IMR-90 (cell line): Measurements from ENCODE around the gene TRAF3IP1. TPM values are rescaled to one million over a fixed set of nuclear protein-coding genes. Genes with fewer than 3 reads are reported as not detected.

Experiments
- ATAC-seq: fragments of 200-7000 bp; cut with Tn5 transposase; 2 replicates; pipeline ENCODE4 v1.9.1; 2020; ENCODE audit warnings: low read depth, mild to moderate bottlenecking, moderate library complexity
- BruUV-seq: library from RNA; stranded (reverse); fragments of 400-500 nt; replicated peaks from 2 replicates; lab custom pipeline; 2021; lab: Mats Ljungman, UMichigan
- CTCF ChIA-PET: fragments of 300-600 bp; formaldehyde crosslinking; extraction: SDS; loops from one replicate; lab custom pipeline; 2021; ENCODE audit warnings: antibody characterized with exemption; lab: Yijun Ruan, JAX
- POLR2A ChIA-PET: fragments of 300-600 bp; sonication (Branson Sonifier 250); formaldehyde crosslinking; loops from one replicate; lab custom pipeline; 2022; ENCODE audit warnings: antibody characterized with exemption; ENCODE audit not compliant: unreplicated experiment; lab: Charles Lee
- DNase-seq: peaks from one replicate; pipeline ENCODE4 v3.0.0; 2013
- H2AFZ ChIP-seq: replicated peaks from 2 replicates; pipeline ENCODE3; 2013; ENCODE audit warnings: low read length, mild to moderate bottlenecking; ENCODE audit not compliant: poor library complexity
- H2AK5ac ChIP-seq: 2 replicates; pipeline ENCODE4 v1.6.1; 2013; ENCODE audit warnings: low read depth, low read length, inconsistent platforms
- H2AK9ac ChIP-seq: replicated peaks from 2 replicates; pipeline ENCODE3; 2013; ENCODE audit warnings: mild to moderate bottlenecking, low read depth, low read length, moderate library complexity; ENCODE audit not compliant: poor library complexity
- H2BK120ac ChIP-seq: 2 replicates; pipeline ENCODE4 v1.6.1; 2013; ENCODE audit warnings: low read depth, low read length, inconsistent platforms
- H2BK15ac ChIP-seq: 3 replicates; pipeline ENCODE4 v1.6.1; 2013; ENCODE audit warnings: low read depth, low read length, inconsistent platforms
- H2BK20ac ChIP-seq: 2 replicates; pipeline ENCODE4 v1.6.1; 2013; ENCODE audit warnings: low read depth, mild to moderate bottlenecking, inconsistent platforms, low read length, moderate library complexity
- H2BK5ac ChIP-seq: 2 replicates; pipeline ENCODE4 v1.6.1; 2013; ENCODE audit warnings: mild to moderate bottlenecking, low read depth, low read length, inconsistent platforms; ENCODE audit not compliant: poor library complexity, severe bottlenecking
- H3K14ac ChIP-seq: replicated peaks from 2 replicates; pipeline ENCODE4 v1.6.1; 2013; ENCODE audit warnings: low read depth, low read length, inconsistent platforms
- H3K18ac ChIP-seq: 2 replicates; pipeline ENCODE4 v1.6.1; 2013; ENCODE audit warnings: low read depth, low read length, control low read depth
- H3K23ac ChIP-seq: 2 replicates; pipeline ENCODE4 v1.6.1; 2013; ENCODE audit warnings: low read depth, low read length, inconsistent platforms
- H3K27ac ChIP-seq: 2 replicates; pipeline ENCODE4 v1.5.1; 2013; ENCODE audit warnings: mild to moderate bottlenecking, control low read depth, low read length; ENCODE audit not compliant: insufficient read depth
- H3K27me3 ChIP-seq: 2 replicates; pipeline ENCODE4 v1.6.1; 2013; ENCODE audit warnings: low read length; ENCODE audit not compliant: control insufficient read depth, insufficient read depth
- H3K36me3 ChIP-seq: 2 replicates; pipeline ENCODE4 v1.6.1; 2013; ENCODE audit warnings: low read length, mixed read lengths; ENCODE audit not compliant: control insufficient read depth, insufficient read depth
- H3K4ac ChIP-seq: 2 replicates; pipeline ENCODE4 v1.6.1; 2013; ENCODE audit warnings: low read depth, low read length, inconsistent platforms
- H3K4me1 ChIP-seq: 2 replicates; pipeline ENCODE4 v1.6.1; 2013; ENCODE audit warnings: low read length, mixed read lengths; ENCODE audit not compliant: control insufficient read depth, insufficient read depth
- H3K4me2 ChIP-seq: 2 replicates; pipeline ENCODE4 v1.6.1; 2013; ENCODE audit warnings: low read depth, mild to moderate bottlenecking, control low read depth, low read length, moderate library complexity
- H3K4me3 ChIP-seq: 2 replicates; pipeline ENCODE4 v1.5.1; 2013; ENCODE audit warnings: low read depth, mild to moderate bottlenecking, control low read depth, low read length, moderate library complexity; ENCODE audit not compliant: insufficient read depth
- H3K56ac ChIP-seq: 2 replicates; pipeline ENCODE4 v1.6.1; 2013; ENCODE audit warnings: low read length, inconsistent platforms; ENCODE audit not compliant: insufficient read depth; ENCODE audit errors: extremely low read depth
- H3K79me1 ChIP-seq, 2 experiments: 2 replicates each; pipeline ENCODE4 v1.6.1; 2013; ENCODE audit warnings: low read length in 2 of 2, inconsistent platforms in 1 of 2, low read depth in 1 of 2
- H3K9ac ChIP-seq: 2 replicates; pipeline ENCODE4 v1.6.1; 2013; ENCODE audit warnings: low read depth, low read length, control low read depth
- H3K9me1 ChIP-seq: 2 replicates; pipeline ENCODE4 v1.6.1; 2013; ENCODE audit warnings: low read length, inconsistent platforms; ENCODE audit not compliant: insufficient read depth
- H3K9me3 ChIP-seq: 2 replicates; pipeline ENCODE4 v1.6.1; 2013; ENCODE audit warnings: low read length; ENCODE audit not compliant: control insufficient read depth, insufficient read depth
- H4K20me1 ChIP-seq: 2 replicates; pipeline ENCODE4 v1.6.1; 2013; ENCODE audit warnings: low read length, inconsistent platforms; ENCODE audit not compliant: insufficient read depth
- H4K5ac ChIP-seq: 2 replicates; pipeline ENCODE4 v1.6.1; 2013; ENCODE audit warnings: mild to moderate bottlenecking, low read depth, low read length, control low read depth
- H4K8ac ChIP-seq, 2 experiments: 2 replicates each; pipeline ENCODE4 v1.6.1; 2013; ENCODE audit warnings: low read depth in 2 of 2, low read length in 2 of 2, control low read depth in 1 of 2, inconsistent platforms in 1 of 2
- H4K91ac ChIP-seq: 2 replicates; pipeline ENCODE4 v1.6.1; 2013; ENCODE audit warnings: low read depth, low read length, inconsistent platforms; ENCODE audit not compliant: insufficient read depth
- FOS ChIP-seq: fragments of 150-350 bp; IDR thresholded peaks from 2 replicates; pipeline ENCODE4 v1.6.1; 2016; ENCODE audit warnings: low read depth, low read length
- MAFK ChIP-seq: IDR thresholded peaks from 2 replicates; pipeline ENCODE4 v1.6.1; 2012; ENCODE audit warnings: low read depth, low read length, improper control_type of control experiment
- MAZ ChIP-seq: IDR thresholded peaks from 2 replicates; pipeline ENCODE4 v1.6.1; 2012; ENCODE audit warnings: low read depth, mild to moderate bottlenecking, low read length, improper control_type of control experiment, moderate library complexity, borderline replicate concordance
- MXI1 ChIP-seq: IDR thresholded peaks from 2 replicates; pipeline ENCODE4 v1.6.1; 2012; ENCODE audit warnings: low read depth, mild to moderate bottlenecking, low read length, moderate library complexity, borderline replicate concordance
- POLR2A ChIP-seq: IDR thresholded peaks from 2 replicates; pipeline ENCODE4 v1.6.1; 2012; ENCODE audit warnings: mild to moderate bottlenecking, low read depth, low read length
- WGBS, 2 experiments: methylation state at CpG; one replicate each; pipeline versions ENCODE4 v1.1.5 to v1.1.7; 2013; ENCODE audit warnings: missing lambda C conversion rate in 2 of 2; ENCODE audit not compliant: insufficient read length in 1 of 2; ENCODE audit errors: extremely low coverage in 2 of 2; 5-methylcytosine and 5-hydroxymethylcytosine counted together
- dilution Hi-C: fragments of 300-500 bp; cut with HindIII; formaldehyde crosslinking; loops from one replicate; pipeline ENCODE4 v1.14.3; 2018; ENCODE audit warnings: low sequenced_read_pairs; ENCODE audit not compliant: unreplicated experiment
- in situ Hi-C: fragments of 300-500 bp; cut with MboI; formaldehyde crosslinking; loops from 3 replicates; pipeline ENCODE4 v1.14.3; 2019; ENCODE audit warnings: low sequenced_read_pairs, inconsistent platforms, mixed read lengths
- intact Hi-C: fragments of 100-400 bp; cut with micrococcal nuclease; formaldehyde crosslinking; loops from 2 replicates; pipeline ENCODE4 v1.10.0; 2022
- polyA plus RNA-seq, 3 experiments: library from polyadenylated mRNA; depleted of rRNA; stranded (reverse); fragments of >200 nt; gene quantifications; 2 replicates each; pipeline ENCODE4 v1.2.3, GENCODE V29; 2012; ENCODE audit warnings: low replicate concordance in 1 of 3
- total RNA-seq: library from RNA; depleted of rRNA; stranded (reverse); fragments of >200 nt; gene quantifications from 2 replicates; pipeline ENCODE4 v1.2.3, GENCODE V29; 2012
- TF ChIP-seq, protein P1 (sequence below): fragments of 150-350 bp; IDR thresholded peaks from 2 replicates; pipeline ENCODE4 v1.6.1; 2016; ENCODE audit warnings: low read depth, mild to moderate bottlenecking, low read length, moderate library complexity, borderline replicate concordance
- TF ChIP-seq, protein P2 (sequence below): fragments of 150-350 bp; IDR thresholded peaks from 2 replicates; pipeline ENCODE4 v1.6.1; 2017; ENCODE audit warnings: mild to moderate bottlenecking, antibody characterized with exemption, low read length, low read depth

The TRAF3IP1 gene
- total and polyA plus RNA-seq, 2 of the 4 experiments (the other 2 are of a cell fraction) = 5.9 to 8.3 TPM

DNA sequence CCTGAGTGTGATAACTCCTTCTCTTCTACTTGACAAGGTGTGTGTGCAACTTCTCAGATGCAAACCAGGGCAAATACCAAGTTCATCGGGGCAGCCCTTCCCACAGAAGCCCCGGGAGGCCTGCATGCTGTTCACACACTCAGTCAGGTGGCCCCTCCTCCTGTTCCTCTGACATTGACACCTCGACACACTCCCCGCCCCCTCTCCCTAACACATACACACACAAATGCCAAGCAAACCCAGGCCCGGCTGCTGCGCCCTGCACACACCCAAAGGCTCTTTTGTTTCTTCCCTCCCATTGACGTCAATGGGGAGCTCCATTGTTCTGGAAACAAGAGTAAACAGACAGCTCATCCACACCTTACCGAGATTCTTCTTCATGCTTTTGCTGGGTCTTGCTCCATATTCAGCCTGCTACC is 30.2 kb upstream of the TRAF3IP1 start:
- ATAC-seq (no peak), DNase-seq (no peak)
- no peak overlapping the region for H2BK120ac ChIP-seq
- H3K36me3 ChIP-seq = no peaks in the 10 kb centered on the region
- no TSS peak for BruUV-seq
- H3K4ac ChIP-seq = no peak overlapping the region
- peaks cover 14% of the 10 kb centered on the region for H3K27me3 ChIP-seq
- H3K4me1 ChIP-seq = peaks cover 21% of the 10 kb centered on the region
- no peak overlapping the region for H2AK9ac ChIP-seq
- no peak overlapping the region for H2BK15ac ChIP-seq
- H2AK5ac ChIP-seq = no peak overlapping the region
- peaks cover 8% of the 10 kb centered on the region; the same call in 1 of the 2 replicates for H3K9me1 ChIP-seq
- H3K4me3 ChIP-seq = no peak overlapping the region
- no CpG with 5 or more reads among the region's 8 CpGs for WGBS, 2 experiments
- ChIA-PET CTCF (interaction anchor here (0.5 kb wide), 1 partner anchor 1176 kb away, joined by 3 read pairs; no protein-coding TSS in a partner anchor), POLR2A (no interaction called here)
- no peak overlapping the region for H3K18ac ChIP-seq
- TF ChIP-seq FOS (no peak), MXI1 (no peak), MAZ (no peak), MAFK (no peak), POLR2A (no peak)
- TF ChIP-seq, protein P1, sequence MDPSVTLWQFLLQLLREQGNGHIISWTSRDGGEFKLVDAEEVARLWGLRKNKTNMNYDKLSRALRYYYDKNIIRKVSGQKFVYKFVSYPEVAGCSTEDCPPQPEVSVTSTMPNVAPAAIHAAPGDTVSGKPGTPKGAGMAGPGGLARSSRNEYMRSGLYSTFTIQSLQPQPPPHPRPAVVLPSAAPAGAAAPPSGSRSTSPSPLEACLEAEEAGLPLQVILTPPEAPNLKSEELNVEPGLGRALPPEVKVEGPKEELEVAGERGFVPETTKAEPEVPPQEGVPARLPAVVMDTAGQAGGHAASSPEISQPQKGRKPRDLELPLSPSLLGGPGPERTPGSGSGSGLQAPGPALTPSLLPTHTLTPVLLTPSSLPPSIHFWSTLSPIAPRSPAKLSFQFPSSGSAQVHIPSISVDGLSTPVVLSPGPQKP = no peak
- TF ChIP-seq, protein P2, sequence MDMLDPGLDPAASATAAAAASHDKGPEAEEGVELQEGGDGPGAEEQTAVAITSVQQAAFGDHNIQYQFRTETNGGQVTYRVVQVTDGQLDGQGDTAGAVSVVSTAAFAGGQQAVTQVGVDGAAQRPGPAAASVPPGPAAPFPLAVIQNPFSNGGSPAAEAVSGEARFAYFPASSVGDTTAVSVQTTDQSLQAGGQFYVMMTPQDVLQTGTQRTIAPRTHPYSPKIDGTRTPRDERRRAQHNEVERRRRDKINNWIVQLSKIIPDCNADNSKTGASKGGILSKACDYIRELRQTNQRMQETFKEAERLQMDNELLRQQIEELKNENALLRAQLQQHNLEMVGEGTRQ = no peak
- peaks cover 13 to 30% of the 10 kb centered on the region in 2 experiments for H3K79me1 ChIP-seq
- H3K14ac ChIP-seq = no peak overlapping the region
- H2BK20ac ChIP-seq = no peak overlapping the region
- H3K9ac ChIP-seq = no peak overlapping the region
- no peak overlapping the region for H4K5ac ChIP-seq
- no peak overlapping the region for H4K91ac ChIP-seq
- H3K27ac ChIP-seq = no peak overlapping the region
- H2AFZ ChIP-seq = no peak overlapping the region
- H3K9me3 ChIP-seq = no peaks in the 10 kb centered on the region
- in situ Hi-C loops = no loop called here
- no peak overlapping the region for H4K8ac ChIP-seq
- no peaks in the 10 kb centered on the region; the same call in 1 of the 2 replicates for H4K20me1 ChIP-seq
- dilution Hi-C loops = no loop called here
- H2BK5ac ChIP-seq = no peak overlapping the region
- H3K56ac ChIP-seq = no peak overlapping the region
- intact Hi-C loops = no loop called here
- no peak overlapping the region for H3K4me2 ChIP-seq
- H3K23ac ChIP-seq = no peak overlapping the region
